ENCODE data around the gene SPPL3.

Gene SPPL3

GRCh38 chr12:120890963-120891362, 13.2 kb downstream of the SPPL3 start:
- Histone ChIP-seq H3K4me3 (ENCODE audit: low read length) (no peak overlapping the region), H3K9me3 (replicated peaks; ENCODE audit: low read length) (no peaks in the 10 kb centered on the region), H3K4me2 (ENCODE audit: low read length) (no peak overlapping the region), H3K36me3 (ENCODE audit: insufficient read depth, low read length) (peaks cover 4% of the 10 kb centered on the region), H3K4me1 (ENCODE audit: control insufficient read depth, insufficient read depth, low read length) (no peaks in the 10 kb centered on the region), H3K9ac (ENCODE audit: low read depth, low read length) (no peak overlapping the region), H3K27me3 (ENCODE audit: control insufficient read depth, insufficient read depth, low read length) (no peaks in the 10 kb centered on the region)

- Histone ChIP-seq H3K4me2 (ENCODE audit: low read length) (no peak overlapping the region), H3K4me1 (ENCODE audit: control insufficient read depth, insufficient read depth, low read length) (no peaks in the 10 kb centered on the region)
These were observed 16.7 kb downstream of the SPPL3 start for GRCh38 chr12:120887253-120888043.

GRCh38 chr12:120886199-120887018, 17.7 kb downstream of the SPPL3 start:
- no peak overlapping the region for H3K9ac ChIP-seq (ENCODE audit: low read depth, low read length)

More at GRCh38 chr12:120887253-120888043, 16.7 kb downstream of the SPPL3 start:
- H3K9me3 ChIP-seq (replicated peaks; ENCODE audit: low read length), result no peaks in the 10 kb centered on the region
- H3K9ac ChIP-seq (ENCODE audit: low read depth, low read length), result no peak overlapping the region
- no peaks in the 10 kb centered on the region for H3K27me3 ChIP-seq (ENCODE audit: control insufficient read depth, insufficient read depth, low read length)
- no peaks in the 10 kb centered on the region for H3K36me3 ChIP-seq (ENCODE audit: insufficient read depth, low read length)
- H3K4me3 ChIP-seq (ENCODE audit: low read length), result no peak overlapping the region

GRCh38 chr12:120885521-120885920, 18.6 kb downstream of the SPPL3 start:
- no peaks in the 10 kb centered on the region for H3K9me3 ChIP-seq (replicated peaks; ENCODE audit: low read length)
- H3K4me3 ChIP-seq (ENCODE audit: low read length), result no peak overlapping the region
- H3K4me1 ChIP-seq (ENCODE audit: control insufficient read depth, insufficient read depth, low read length), result no peaks in the 10 kb centered on the region
- no peaks in the 10 kb centered on the region for H3K36me3 ChIP-seq (ENCODE audit: insufficient read depth, low read length)
- H3K27me3 ChIP-seq (ENCODE audit: control insufficient read depth, insufficient read depth, low read length), result no peaks in the 10 kb centered on the region
- H3K4me2 ChIP-seq (ENCODE audit: low read length), result no peak overlapping the region
- H3K9ac ChIP-seq (ENCODE audit: low read depth, low read length), result no peak overlapping the region

More at GRCh38 chr12:120886199-120887018, 17.7 kb downstream of the SPPL3 start:
- H3K36me3 ChIP-seq (ENCODE audit: insufficient read depth, low read length), result no peaks in the 10 kb centered on the region
- no peak overlapping the region for H3K4me2 ChIP-seq (ENCODE audit: low read length)
- no peaks in the 10 kb centered on the region for H3K4me1 ChIP-seq (ENCODE audit: control insufficient read depth, insufficient read depth, low read length)
- no peaks in the 10 kb centered on the region for H3K27me3 ChIP-seq (ENCODE audit: control insufficient read depth, insufficient read depth, low read length)
- no peak overlapping the region for H3K4me3 ChIP-seq (ENCODE audit: low read length)
- no peaks in the 10 kb centered on the region for H3K9me3 ChIP-seq (replicated peaks; ENCODE audit: low read length)

- no peaks in the 10 kb centered on the region for H3K27me3 ChIP-seq (ENCODE audit: control insufficient read depth, insufficient read depth, low read length)
- H3K4me3 ChIP-seq (ENCODE audit: low read length), result no peak overlapping the region
- no peak overlapping the region for H3K9ac ChIP-seq (ENCODE audit: low read depth, low read length)
- H3K4me1 ChIP-seq (ENCODE audit: control insufficient read depth, insufficient read depth, low read length), result no peaks in the 10 kb centered on the region
- H3K36me3 ChIP-seq (ENCODE audit: insufficient read depth, low read length), result no peaks in the 10 kb centered on the region
- H3K9me3 ChIP-seq (replicated peaks; ENCODE audit: low read length), result no peaks in the 10 kb centered on the region
- no peak overlapping the region for H3K4me2 ChIP-seq (ENCODE audit: low read length)
These were observed 19.5 kb downstream of the SPPL3 start for GRCh38 chr12:120884644-120885043.

GRCh38 chr12:120882055-120882555, 22.1 kb downstream of the SPPL3 start:
- no peaks in the 10 kb centered on the region for H3K36me3 ChIP-seq (ENCODE audit: insufficient read depth, low read length)
- no peak overlapping the region for H3K4me2 ChIP-seq (ENCODE audit: low read length)
- H3K9ac ChIP-seq (ENCODE audit: low read depth, low read length), result no peak overlapping the region
- H3K4me3 ChIP-seq (ENCODE audit: low read length), result no peak overlapping the region
- H3K27me3 ChIP-seq (ENCODE audit: control insufficient read depth, insufficient read depth, low read length), result no peaks in the 10 kb centered on the region
- H3K9me3 ChIP-seq (replicated peaks; ENCODE audit: low read length), result no peaks in the 10 kb centered on the region
- H3K4me1 ChIP-seq (ENCODE audit: control insufficient read depth, insufficient read depth, low read length), result no peaks in the 10 kb centered on the region

GRCh38 chr12:120879718-120880300, 24.3 kb downstream of the SPPL3 start:
- H3K4me2 ChIP-seq (ENCODE audit: low read length), result no peak overlapping the region
- H3K4me1 ChIP-seq (ENCODE audit: control insufficient read depth, insufficient read depth, low read length), result no peaks in the 10 kb centered on the region
- H3K9me3 ChIP-seq (replicated peaks; ENCODE audit: low read length), result no peaks in the 10 kb centered on the region
- no peaks in the 10 kb centered on the region for H3K27me3 ChIP-seq (ENCODE audit: control insufficient read depth, insufficient read depth, low read length)
- H3K4me3 ChIP-seq (ENCODE audit: low read length), result no peak overlapping the region
- no peak overlapping the region for H3K9ac ChIP-seq (ENCODE audit: low read depth, low read length)
- no peaks in the 10 kb centered on the region for H3K36me3 ChIP-seq (ENCODE audit: insufficient read depth, low read length)

GRCh38 chr12:120879102-120879501, 25.1 kb downstream of the SPPL3 start:
- Histone ChIP-seq H3K36me3 (ENCODE audit: insufficient read depth, low read length) (no peaks in the 10 kb centered on the region), H3K27me3 (ENCODE audit: control insufficient read depth, insufficient read depth, low read length) (no peaks in the 10 kb centered on the region), H3K9me3 (replicated peaks; ENCODE audit: low read length) (no peaks in the 10 kb centered on the region), H3K9ac (ENCODE audit: low read depth, low read length) (no peak overlapping the region), H3K4me2 (ENCODE audit: low read length) (no peak overlapping the region), H3K4me3 (ENCODE audit: low read length) (no peak overlapping the region), H3K4me1 (ENCODE audit: control insufficient read depth, insufficient read depth, low read length) (no peaks in the 10 kb centered on the region)

GRCh38 chr12:120874547-120875245, 29.5 kb downstream of the SPPL3 start:
- Histone ChIP-seq H3K4me2 (ENCODE audit: low read length) (no peak overlapping the region), H3K9ac (ENCODE audit: low read depth, low read length) (no peak overlapping the region), H3K4me1 (ENCODE audit: control insufficient read depth, insufficient read depth, low read length) (no peaks in the 10 kb centered on the region), H3K9me3 (replicated peaks; ENCODE audit: low read length) (no peaks in the 10 kb centered on the region), H3K36me3 (ENCODE audit: insufficient read depth, low read length) (no peaks in the 10 kb centered on the region), H3K27me3 (ENCODE audit: control insufficient read depth, insufficient read depth, low read length) (no peaks in the 10 kb centered on the region), H3K4me3 (ENCODE audit: low read length) (no peak overlapping the region)

- H3K27me3 ChIP-seq (ENCODE audit: control insufficient read depth, insufficient read depth, low read length), result no peaks in the 10 kb centered on the region
- no peaks in the 10 kb centered on the region for H3K9me3 ChIP-seq (replicated peaks; ENCODE audit: low read length)
- H3K9ac ChIP-seq (ENCODE audit: low read depth, low read length), result no peak overlapping the region
- no peaks in the 10 kb centered on the region for H3K4me1 ChIP-seq (ENCODE audit: control insufficient read depth, insufficient read depth, low read length)
- no peak overlapping the region for H3K4me3 ChIP-seq (ENCODE audit: low read length)
- H3K4me2 ChIP-seq (ENCODE audit: low read length), result no peak overlapping the region
- no peaks in the 10 kb centered on the region for H3K36me3 ChIP-seq (ENCODE audit: insufficient read depth, low read length)
These were observed 30.9 kb downstream of the SPPL3 start for GRCh38 chr12:120873226-120873625.

- Histone ChIP-seq H3K4me3 (ENCODE audit: low read length) (no peak overlapping the region), H3K4me2 (ENCODE audit: low read length) (no peak overlapping the region), H3K36me3 (ENCODE audit: insufficient read depth, low read length) (no peaks in the 10 kb centered on the region), H3K27me3 (ENCODE audit: control insufficient read depth, insufficient read depth, low read length) (no peaks in the 10 kb centered on the region), H3K4me1 (ENCODE audit: control insufficient read depth, insufficient read depth, low read length) (no peaks in the 10 kb centered on the region), H3K9me3 (replicated peaks; ENCODE audit: low read length) (no peaks in the 10 kb centered on the region), H3K9ac (ENCODE audit: low read depth, low read length) (no peak overlapping the region)
These were observed 31.7 kb downstream of the SPPL3 start for GRCh38 chr12:120872487-120872886.
